ENCODE data around the gene DET1.

DNA sequence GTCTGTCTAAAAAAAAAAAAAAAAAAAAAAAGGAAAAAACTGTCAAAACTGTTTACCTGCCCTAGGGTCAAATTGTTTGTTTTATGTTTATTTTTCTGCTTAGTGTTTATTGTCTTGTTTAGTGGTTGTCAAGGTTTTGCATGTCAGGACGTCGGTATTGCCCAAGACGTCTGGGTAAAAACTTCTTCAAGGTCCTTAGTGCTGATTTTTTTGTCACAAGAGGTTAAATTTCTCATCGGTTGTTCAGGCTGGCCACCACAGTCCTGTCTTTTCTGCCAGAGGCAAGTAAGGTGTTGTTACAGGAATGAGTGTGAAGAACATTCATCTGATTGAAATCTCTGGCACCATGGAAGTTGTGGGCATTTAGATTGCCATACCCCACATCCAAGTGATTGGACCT lies 7.0 kb downstream of the DET1 start:
- TF ChIP-seq POLR2A (IDR thresholded peaks at IDR 0.05; ENCODE audit: low read depth, low read length) (no peak), POLR2AphosphoS5 (IDR thresholded peaks at IDR 0.05; ENCODE audit: low read depth, low read length) (no peak)

Measured in GM12892 (cell line).